ENCODE data around the gene MYH10.

The MYH10 gene

DNA sequence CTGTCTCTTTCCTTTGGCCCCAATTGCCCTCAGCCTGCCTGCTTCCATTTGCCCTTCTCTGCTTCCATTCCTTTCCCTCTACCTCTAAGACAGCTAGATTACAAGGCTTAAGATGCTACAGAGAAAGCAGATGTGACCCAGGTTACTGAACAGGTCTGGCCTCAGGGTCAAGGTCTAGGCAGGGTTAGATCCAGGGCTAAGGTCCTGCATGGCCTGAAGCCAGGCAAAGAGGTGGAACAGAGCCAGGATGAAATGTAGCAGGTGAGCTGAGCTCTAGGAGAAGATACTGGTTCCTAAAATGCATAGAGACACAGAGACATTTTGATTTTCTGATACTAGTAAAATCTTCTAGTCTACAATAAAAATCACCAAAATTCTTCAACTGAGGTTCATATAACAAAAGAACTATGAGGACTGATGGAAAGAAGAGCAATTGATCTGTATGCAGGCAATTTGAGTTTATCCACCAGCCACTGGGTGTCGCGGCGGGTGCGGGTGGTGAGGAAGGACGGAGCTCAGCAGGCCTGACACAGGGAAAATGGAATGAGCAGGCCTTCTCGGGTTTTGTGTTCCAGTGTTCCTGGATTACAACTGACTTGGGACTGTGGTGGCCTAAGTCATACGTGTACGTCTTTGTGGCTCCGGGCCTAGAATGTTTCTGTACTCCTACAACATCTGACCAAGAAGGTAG lies 95.9 kb downstream of the MYH10 start:
- no peak for DNase-seq (ENCODE audit: low spot score)
- in situ Hi-C loops (cut with MboI; ENCODE audit: low sequenced_read_pairs, unreplicated experiment): no loop called here
- TF ChIP-seq, protein P1, sequence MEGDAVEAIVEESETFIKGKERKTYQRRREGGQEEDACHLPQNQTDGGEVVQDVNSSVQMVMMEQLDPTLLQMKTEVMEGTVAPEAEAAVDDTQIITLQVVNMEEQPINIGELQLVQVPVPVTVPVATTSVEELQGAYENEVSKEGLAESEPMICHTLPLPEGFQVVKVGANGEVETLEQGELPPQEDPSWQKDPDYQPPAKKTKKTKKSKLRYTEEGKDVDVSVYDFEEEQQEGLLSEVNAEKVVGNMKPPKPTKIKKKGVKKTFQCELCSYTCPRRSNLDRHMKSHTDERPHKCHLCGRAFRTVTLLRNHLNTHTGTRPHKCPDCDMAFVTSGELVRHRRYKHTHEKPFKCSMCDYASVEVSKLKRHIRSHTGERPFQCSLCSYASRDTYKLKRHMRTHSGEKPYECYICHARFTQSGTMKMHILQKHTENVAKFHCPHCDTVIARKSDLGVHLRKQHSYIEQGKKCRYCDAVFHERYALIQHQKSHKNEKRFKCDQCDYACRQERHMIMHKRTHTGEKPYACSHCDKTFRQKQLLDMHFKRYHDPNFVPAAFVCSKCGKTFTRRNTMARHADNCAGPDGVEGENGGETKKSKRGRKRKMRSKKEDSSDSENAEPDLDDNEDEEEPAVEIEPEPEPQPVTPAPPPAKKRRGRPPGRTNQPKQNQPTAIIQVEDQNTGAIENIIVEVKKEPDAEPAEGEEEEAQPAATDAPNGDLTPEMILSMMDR (IDR thresholded peaks at IDR 0.05; ENCODE audit: borderline replicate concordance, control extremely low read depth, extremely low read depth, insufficient read depth, missing control alignments): no peak

DNA sequence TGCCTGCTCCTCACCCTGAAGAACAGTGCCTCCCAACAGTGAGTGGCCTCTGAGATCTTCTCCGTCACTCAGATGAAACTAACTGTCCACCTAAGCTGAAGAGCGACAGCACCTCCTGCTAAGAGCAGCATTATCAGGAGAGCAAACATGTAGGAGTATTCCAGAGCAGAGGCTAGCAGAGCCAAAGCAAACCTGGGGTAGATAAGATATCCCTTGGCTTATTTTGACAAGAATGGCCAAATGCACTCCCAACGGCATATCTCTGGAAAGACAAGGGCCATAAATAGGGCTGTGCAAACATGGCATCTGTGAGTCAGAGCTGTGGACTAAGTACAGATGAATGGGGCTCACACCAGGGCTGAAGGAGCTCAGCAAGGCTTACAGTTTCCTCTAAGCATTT lies 98.5 kb downstream of the MYH10 start:
- DNase-seq (ENCODE audit: low spot score): no peak
- TF ChIP-seq, protein P1 (IDR thresholded peaks at IDR 0.05; ENCODE audit: borderline replicate concordance, control extremely low read depth, extremely low read depth, insufficient read depth, missing control alignments): no peak
- in situ Hi-C loops (cut with MboI; ENCODE audit: low sequenced_read_pairs, unreplicated experiment): no loop called here

DNA sequence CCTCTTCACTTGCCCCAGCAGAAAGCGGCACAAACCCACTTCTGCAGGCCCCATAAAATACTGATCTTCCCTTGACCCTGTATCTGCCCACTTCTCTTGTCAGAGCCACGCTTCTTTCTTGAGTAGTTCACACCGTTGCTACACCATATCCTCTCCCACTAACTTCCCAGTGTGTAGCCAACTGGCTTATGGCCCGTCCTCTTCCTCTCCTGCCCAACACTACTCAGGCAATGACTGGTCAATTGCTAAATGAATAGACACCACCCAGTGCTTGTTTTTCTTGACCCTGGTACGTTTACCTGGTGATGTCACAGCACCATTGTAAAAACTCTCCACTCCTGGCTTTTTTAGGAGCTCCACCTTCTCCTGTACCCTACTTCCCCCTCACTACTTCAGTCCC lies 107.9 kb downstream of the MYH10 start:
- in situ Hi-C loops (cut with MboI; ENCODE audit: low sequenced_read_pairs, unreplicated experiment): no loop called here
- TF ChIP-seq, protein P1 (IDR thresholded peaks at IDR 0.05; ENCODE audit: borderline replicate concordance, control extremely low read depth, extremely low read depth, insufficient read depth, missing control alignments): no peak

DNA sequence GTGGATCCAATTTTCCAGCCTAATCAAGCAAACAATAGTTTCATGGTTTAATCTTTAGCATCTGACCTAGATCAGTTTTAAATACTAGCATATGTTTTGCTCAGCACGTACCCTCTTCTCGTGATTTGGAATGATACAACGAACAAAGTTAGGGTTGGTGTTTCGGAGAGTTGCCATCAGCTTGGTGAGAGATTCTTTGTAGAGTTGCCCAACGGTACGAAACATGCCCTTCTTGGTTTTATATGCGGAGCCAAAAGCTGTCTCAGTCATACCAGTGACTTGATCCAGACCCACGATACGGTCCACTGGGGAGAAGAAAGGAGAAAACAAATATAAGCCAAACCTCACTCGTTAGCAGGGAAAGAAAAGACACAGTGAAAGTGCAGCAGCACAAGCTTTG lies 109.5 kb downstream of the MYH10 start:
- in situ Hi-C loops (cut with MboI; ENCODE audit: low sequenced_read_pairs, unreplicated experiment): no loop called here
- TF ChIP-seq, protein P1 (IDR thresholded peaks at IDR 0.05; ENCODE audit: borderline replicate concordance, control extremely low read depth, extremely low read depth, insufficient read depth, missing control alignments): no peak
- DNase-seq (ENCODE audit: low spot score): no peak

More for the DNA sequence above, 107.9 kb downstream of the MYH10 start:
- no peak for DNase-seq (ENCODE audit: low spot score)

DNA sequence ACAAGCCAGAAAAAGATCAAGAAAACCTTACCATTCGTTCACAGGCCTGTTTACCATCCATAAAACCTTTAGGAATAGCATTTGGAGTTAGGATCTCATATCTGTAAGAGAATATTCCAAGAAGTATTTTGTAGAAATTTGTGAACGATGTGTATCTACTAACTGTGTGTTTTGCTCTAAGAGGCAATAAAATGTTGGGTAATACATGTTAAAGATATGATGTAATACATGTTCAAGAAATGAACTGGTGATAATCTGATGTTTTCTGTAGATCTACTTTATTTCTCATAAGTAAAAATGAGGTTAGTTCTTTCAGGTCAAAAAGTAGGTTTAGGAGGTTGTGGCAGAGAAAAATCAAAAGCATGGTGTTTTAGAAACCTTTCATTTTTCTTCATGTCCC lies 111.7 kb downstream of the MYH10 start:
- in situ Hi-C loops (cut with MboI; ENCODE audit: low sequenced_read_pairs, unreplicated experiment): no loop called here
- no peak for DNase-seq (ENCODE audit: low spot score)
- TF ChIP-seq, protein P1 (IDR thresholded peaks at IDR 0.05; ENCODE audit: borderline replicate concordance, control extremely low read depth, extremely low read depth, insufficient read depth, missing control alignments): no peak

DNA sequence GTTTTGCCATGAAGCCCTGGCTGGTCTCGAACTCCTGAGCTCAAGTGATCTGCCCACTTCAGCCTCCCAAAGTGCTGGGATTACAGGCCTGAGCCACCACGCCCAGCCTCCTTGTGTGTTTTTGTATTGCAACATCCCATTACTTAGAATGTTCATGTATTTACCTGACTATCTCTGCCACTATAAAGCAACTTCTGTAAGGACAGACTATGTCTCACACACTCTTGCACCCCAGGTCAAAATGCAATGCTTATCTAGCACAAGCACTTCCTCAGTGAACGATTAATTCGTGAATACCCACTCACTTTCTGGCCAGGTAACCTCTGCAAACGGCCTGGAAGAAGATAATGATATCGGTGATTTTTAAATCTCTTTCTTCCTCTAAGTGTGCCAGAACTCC lies 112.2 kb downstream of the MYH10 start:
- no peak for DNase-seq (ENCODE audit: low spot score)
- in situ Hi-C loops (cut with MboI; ENCODE audit: low sequenced_read_pairs, unreplicated experiment): no loop called here
- TF ChIP-seq, protein P1 (IDR thresholded peaks at IDR 0.05; ENCODE audit: borderline replicate concordance, control extremely low read depth, extremely low read depth, insufficient read depth, missing control alignments): no peak

Data from GM13976 (cell line).